COLO829 (cell line): ENCODE data around the gene UBE2QL1.
"Not testable (repeated sequence)": the region's sequence is repeated elsewhere in the genome, so short reads cannot be mapped to it uniquely, and the experiment has no call there.

Source experiments
- DNase-seq: peaks from one replicate; pipeline ENCODE4 v3.0.0; 2012; ENCODE audit warnings: low spot score

UBE2QL1 gene

DNA sequence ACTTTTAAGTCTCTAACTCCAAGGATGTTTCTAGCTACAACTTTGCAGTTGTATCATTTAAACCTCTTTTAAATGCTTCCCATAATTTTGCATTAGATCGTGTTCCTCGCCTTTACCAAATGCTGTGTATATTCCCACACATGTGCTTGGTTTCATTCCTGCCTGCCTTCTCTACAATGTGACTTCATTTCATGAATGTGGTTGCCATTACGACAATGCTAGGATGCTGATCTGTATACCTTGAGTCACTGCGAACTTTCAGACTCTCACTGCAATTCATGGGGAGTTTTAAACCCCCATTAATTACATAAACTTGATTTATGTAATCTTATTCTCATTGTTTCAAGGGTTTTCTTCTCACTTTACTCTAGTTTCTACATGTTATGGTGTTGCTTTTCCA lies 50.3 kb downstream of the UBE2QL1 start:
- no peak for DNase-seq

- DNase-seq: no peak
These were observed 53.0 kb downstream of the UBE2QL1 start for GRCh38 chr5:6501701-6502100.

GRCh38 chr5:6502421-6502820 lies 53.8 kb downstream of the UBE2QL1 start:
- DNase-seq: no peak

DNA sequence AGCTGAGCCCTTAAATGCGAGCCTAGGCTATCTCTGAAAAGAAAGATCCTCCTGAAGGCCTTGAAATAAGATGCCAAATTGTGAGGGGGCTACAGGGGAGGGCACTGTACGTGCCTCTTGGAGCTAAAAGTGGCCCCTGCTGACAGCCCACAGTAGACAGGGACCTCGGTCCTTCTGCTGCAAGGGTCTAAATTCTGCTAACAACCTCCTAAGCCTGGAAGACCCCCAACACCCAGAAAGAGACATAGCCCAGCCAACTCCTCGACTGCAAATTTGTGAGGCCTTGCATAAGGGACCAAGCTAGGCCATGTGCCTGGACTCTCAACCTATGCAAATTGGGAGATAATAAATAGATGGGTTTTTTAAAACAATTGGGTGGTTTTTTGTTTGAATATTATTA lies 54.7 kb downstream of the UBE2QL1 start:
- no peak for DNase-seq

DNA sequence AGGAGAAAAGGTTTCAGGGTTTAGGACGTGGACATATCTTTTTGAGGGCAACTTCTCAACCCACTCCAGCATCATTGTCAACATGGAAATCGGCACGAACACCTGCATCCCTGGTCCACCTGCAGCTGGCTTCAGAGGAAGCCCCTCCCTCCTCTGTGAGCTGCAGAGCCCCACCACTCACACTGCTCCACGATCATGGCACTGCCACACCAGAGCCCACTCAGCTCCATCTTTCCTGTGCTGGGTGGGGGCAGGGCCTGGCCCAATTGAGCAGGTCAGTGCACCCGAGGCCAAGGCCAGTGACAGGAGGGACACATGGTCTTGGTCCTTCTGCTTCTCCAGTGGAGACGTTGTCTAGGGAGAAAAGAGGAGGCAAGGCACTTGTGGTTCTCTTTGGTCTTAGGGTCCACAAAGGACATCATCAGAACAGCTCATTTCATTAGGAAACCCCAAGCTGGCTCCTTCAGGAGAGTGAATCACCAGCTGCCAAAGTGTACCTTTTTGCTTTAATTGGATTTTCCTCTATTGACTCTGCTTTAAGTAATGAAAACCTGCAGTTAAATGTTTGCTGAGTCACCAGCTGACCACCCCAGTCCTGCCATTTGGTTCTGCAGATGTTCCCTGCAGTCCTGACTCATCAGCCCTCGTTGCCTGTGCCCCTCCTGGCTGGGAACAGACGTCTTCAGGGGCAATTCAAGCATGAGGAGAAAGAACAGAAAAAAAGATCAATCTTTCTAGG lies 56.2 kb downstream of the UBE2QL1 start:
- no peak for DNase-seq

- DNase-seq: no peak
These were observed 56.7 kb downstream of the UBE2QL1 start for GRCh38 chr5:6505416-6505755.

GRCh38 chr5:6505783-6506557 lies 57.3 kb downstream of the UBE2QL1 start:
- no peak for DNase-seq

DNA sequence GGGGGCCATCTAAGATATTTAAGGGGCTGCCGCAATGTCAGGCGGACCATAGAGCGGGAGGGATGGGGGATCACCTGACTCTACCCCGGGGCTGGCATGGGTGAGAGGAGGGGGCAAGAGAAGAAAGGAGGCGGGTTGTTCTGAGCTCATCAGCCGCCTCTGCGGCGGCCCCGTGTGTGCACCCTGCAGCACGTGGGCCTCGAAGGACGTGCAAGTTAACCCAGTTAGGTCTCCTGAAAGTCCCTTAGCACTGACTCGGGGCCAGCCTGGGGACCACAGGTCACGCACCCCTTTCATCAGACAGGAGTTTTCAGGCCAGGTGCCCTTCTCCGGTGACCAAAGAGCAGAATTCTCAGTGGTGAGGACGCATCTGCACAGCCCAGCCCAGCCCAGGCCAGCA lies 58.0 kb downstream of the UBE2QL1 start:
- no peak for DNase-seq

- no peak for DNase-seq
These were observed 60.3 kb downstream of the UBE2QL1 start for GRCh38 chr5:6508931-6509330.

DNA sequence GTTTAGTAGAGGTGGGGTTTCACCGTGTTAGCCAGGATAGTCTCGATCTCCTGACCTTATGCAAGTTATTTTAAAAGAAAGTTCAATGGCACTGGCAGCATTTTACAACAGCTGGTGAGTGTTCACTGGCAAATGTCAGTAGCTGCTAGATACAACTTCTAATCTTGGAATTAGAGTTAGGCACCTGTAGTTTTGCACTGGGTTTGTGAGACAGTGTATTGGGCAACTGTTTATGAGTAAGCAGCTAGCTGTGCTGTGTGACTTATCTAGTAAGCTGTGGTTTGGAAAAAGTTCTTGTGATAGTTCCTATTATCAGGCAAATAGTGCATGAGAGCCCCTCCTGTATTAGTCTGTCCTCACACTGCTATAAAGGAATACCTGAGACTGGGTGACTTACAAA lies 61.5 kb downstream of the UBE2QL1 start:
- no peak for DNase-seq

DNA sequence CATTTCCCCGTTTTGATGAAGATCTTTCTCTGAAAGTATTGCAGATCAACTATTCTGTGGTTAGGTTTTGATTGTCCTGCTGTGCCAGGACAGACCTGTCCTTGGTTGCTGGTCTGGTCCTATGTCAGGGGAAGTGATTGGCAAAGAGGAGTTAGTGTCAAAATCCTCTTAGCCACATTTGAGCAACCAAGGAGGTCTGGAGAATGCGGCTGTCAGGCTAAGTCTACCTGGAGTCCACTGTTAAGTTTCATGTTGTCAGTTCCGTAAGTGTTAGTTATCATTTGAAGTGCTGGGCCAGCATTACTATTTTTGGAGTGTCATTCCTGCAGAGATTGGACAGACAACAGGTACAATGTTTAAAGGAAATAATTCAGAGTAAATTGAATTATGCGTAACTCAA lies 62.3 kb downstream of the UBE2QL1 start:
- no peak for DNase-seq

- not testable (repeated sequence) for DNase-seq
These were observed 67.2 kb downstream of the UBE2QL1 start for GRCh38 chr5:6515812-6516211.

DNA sequence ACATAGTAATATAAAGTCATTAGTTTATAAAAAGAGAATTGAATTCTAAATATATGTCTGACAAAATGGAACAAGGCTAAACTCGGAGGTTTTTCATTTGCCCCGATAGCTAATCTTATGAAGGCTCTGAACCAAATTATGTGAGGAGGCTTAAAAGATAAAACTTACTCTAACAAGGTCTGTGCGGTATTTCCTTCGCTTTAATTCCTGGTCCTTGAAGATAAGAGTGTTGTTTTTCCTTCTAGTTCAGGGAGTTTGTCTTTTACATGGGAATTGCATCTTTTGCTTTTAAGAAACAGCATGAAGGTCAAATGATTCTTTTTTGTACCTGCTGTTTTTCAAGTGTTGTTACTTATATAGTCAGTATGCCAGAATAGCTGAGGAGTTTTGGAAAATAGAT lies 68.2 kb downstream of the UBE2QL1 start:
- no peak for DNase-seq

DNA sequence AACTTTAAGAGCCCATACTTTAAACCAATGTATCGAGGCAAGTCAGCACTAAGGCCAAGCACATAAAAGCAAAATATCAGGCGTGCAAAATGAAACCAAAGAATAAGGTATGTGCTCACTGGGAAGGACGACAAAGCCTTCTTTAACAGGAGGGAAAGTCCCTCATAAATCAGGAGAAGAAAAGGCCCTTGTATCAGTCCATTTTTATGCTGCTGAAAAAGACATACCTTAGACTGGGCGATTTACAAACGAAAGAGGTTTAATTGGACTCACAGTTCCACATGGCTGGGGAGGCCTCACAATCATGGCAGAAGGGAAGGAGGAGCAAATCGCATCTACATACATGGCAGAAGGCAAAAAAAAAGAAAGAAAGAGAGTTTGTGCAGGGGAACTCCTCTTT lies 68.9 kb downstream of the UBE2QL1 start:
- no peak for DNase-seq

DNA sequence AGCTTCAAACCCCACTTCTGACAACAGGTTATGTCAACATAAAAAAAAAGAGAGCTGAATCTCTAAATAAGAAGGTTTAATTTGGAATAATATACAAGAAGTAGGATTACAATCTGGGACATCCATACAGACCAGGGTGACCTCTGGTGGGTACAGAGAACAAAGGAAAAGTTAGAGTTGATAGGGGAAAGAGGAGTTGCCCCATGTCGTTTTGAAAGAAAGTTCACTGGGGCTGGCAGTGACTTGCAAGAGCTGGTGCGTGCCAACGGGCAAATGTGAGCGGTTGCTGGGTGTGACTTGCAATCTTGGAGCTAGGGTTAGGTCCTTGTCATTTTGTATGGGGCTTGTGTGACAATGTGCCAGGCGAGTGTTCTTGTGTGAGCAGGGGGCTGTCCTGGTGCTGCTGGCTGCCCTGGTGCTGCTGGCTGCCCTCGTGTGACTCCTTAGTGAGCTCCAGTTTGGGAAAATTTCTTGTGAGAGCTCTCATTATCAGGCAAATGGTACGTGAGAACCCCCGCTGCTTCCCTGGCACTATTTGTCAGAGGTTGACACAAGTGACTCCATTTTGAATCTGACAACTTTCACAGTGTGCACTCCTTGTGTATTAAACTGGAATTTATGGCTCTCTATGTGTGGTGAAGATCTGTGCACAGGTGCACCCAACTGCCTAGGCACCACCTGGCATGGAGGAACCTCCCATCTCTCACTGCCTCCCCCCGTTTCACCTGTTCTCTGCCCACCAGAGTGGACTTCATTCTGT lies 69.8 kb downstream of the UBE2QL1 start:
- DNase-seq: no peak

DNA sequence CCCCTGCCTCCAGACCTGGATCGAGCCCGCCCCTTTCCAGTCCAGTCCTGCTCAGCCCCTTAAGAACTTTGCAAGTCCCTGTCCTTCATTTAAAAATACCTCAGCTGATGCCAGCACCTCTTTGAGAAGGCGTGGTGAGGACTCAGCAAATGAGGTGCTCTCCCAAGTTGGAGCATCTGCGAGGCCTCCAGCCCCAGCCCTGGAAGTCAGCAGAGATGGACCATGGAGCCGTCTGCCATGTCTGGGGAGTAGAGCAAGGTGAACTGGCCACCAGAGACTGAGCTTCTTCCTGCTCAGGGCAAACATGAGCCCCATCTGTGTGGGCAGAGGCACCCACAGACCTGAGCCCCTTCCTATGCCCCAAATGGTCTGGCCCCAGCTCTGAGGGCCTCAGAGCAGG lies 71.5 kb downstream of the UBE2QL1 start:
- DNase-seq: no peak

DNA sequence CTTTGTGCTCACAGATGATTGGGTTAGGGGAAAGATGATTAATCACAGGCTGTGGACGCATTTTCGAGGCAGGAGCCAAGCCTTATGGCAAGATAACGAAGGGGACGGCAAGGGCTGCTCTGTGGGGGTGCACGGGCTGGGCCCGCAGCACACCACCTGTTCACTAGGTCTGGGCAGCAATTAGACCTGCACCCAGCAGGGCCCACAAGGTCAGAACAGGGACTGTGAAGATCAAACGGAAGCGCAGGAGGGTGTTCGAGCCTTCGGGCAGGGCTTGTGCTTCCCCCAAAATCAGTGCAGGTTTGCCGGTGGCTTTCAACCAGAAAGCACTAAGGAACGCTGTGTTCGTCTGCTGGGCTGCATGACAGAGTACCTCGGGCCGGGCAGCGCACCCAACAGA lies 73.7 kb downstream of the UBE2QL1 start:
- no peak for DNase-seq

DNA sequence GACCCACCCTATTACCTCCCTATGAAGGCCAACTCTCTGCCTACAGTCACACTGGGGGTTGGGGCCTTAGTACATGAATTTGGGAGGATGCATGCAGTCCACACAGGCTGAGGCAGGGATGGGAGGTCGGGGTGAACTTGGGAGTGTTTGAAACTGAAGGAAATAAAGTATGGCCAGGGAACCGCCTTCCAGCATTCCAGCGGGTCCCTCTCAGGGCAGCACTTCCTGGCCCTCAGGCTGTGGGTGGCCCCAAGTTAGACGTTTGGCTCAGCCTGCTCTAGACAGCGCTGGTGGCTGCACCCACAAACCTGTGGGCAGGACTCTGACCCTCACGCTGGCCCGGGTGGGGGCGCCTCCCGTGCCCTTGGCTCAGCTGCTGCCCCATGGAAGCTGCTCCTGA lies 74.3 kb downstream of the UBE2QL1 start:
- no peak for DNase-seq

- DNase-seq: no peak
These were observed 76.8 kb downstream of the UBE2QL1 start for GRCh38 chr5:6525422-6525821.

DNA sequence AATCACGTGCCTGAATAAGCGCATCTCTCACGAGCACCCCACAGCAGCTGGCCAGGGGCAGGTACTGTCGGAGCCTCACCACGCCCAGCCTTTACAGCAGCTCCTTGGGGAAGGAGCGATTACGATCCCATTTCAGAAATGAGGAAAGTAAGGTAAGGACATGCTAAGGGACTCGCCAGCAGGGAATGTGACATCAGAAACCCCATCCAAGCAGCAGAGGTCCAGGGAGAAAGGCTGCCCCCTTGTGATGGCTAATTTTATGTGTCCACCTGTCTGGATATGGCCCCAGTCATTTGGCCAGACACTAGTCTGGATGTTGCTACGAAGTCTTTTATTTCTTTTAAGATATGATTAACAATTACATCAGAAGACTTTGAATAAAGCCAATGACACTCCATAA lies 77.3 kb downstream of the UBE2QL1 start:
- DNase-seq: peak; percentile 18

GRCh38 chr5:6527749-6528455 lies 79.2 kb downstream of the UBE2QL1 start:
- no peak for DNase-seq

DNA sequence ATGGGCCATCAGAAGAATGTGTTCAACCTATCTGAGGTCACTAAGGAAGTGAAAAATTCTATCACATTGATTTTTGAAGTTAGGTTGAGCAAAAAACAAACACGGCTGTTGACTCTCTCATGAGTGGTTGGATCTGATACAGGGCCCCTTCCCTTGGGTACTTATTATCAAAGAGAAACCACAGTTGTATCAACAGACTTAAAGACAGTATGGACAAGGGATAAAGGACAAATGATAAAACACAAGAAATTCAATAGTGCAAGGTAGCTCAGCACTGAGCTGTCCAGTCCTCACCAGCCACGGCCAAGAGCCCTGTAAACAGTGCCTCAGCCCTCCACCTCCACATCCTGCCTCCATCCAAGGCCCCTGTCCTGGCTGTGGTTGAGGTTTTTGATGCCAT lies 86.9 kb downstream of the UBE2QL1 start:
- no peak for DNase-seq

- no peak for DNase-seq
These were observed 90.4 kb downstream of the UBE2QL1 start for GRCh38 chr5:6539060-6539459.
